SK-N-MC (cell line): Measurements from ENCODE around the gene CCDC63.

Experiments used
- EZH2 ChIP-seq: fragments of 200-600 bp; sonication (generic); IDR thresholded peaks from one replicate; pipeline ENCODE4 v1.6.1; 2017; ENCODE audit warnings: antibody characterized with exemption
- POLR2AphosphoS5 ChIP-seq: IDR thresholded peaks from 2 replicates; pipeline ENCODE4 v1.6.1; 2012; ENCODE audit warnings: mild to moderate bottlenecking, low read depth, low read length, borderline replicate concordance

- no peak for TF ChIP-seq POLR2AphosphoS5
- TF ChIP-seq EZH2: no peak
These were observed 49.8 kb downstream of the CCDC63 start for GRCh38 chr12:110896559-110896958.
